ENCODE measurements around the gene PTPRN2. TPM values are rescaled to one million over a fixed set of nuclear protein-coding genes. Genes with fewer than 3 reads are reported as not detected.
"Not testable (repeated sequence)": the region's sequence is repeated elsewhere in the genome, so short reads cannot be mapped to it uniquely, and the experiment has no call there.

Gene PTPRN2
- total RNA-seq, 2 experiments from 2014 or later = 0.46 to 0.51 TPM

DNA sequence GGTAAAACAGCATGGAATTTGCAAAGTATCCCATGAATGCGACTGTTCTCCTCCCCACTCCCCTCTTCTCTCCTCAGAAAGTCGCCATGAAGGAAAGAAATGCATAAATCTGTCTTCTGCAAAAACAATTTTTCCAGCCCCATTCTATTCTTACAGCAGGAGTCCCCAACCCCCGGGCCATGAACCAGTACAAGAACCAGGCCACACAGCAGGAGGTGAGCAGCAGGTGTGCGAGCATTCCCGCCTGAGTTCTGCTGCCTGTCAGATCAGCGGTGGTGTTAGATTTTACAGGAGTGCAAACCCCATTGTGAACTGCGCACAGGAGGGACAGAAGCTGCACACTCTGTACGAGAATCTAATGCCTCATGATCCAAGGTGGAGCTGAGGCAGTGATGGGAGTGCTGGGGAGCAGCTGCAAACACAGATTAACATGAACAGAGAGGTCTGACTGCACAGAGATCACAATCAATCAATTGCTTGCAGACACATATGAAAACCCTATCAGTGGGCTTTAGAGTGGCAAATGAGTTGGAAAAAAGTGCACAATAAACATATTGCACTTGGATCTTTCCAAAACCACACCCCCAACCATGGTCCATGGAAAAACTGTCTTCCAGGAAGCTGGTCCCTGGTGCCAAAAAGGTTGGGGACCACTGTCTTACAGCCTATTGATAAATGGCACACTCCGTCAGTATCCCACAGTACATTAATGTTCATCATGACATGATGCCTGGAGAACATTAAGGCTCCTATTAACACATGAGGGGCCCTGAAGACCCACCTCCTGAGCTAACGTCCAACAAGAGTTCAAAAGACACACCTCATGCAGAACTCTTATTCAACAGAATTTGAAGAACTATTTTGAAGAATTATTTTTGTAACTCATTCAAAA is 205.0 kb downstream of the PTPRN2 start:
- ChIA-PET CTCF (no interaction called here), POLR2A (no interaction called here)
- no peak for ATAC-seq
- intact Hi-C loops (cut with DNase I, micrococcal nuclease) = no loop called here
- Mint-ChIP-seq H3K4me3 (no peak overlapping the region), H3K36me3 (ENCODE audit: low read depth) (no peaks in the 10 kb centered on the region), H3K27me3 (peaks cover 5% of the 10 kb centered on the region), H3K9me3 (ENCODE audit: low read depth) (peaks cover 8% of the 10 kb centered on the region), H3K4me1 (no peaks in the 10 kb centered on the region), H3K27ac (no peak overlapping the region)
- DNase-seq = no peak

GRCh38 chr7:158381956-158382355 is 205.7 kb downstream of the PTPRN2 start:
- ChIA-PET CTCF (no interaction called here), POLR2A (no interaction called here)
- DNase-seq (no peak), ATAC-seq (no peak)
- Mint-ChIP-seq H3K27ac (no peak overlapping the region), H3K4me3 (no peak overlapping the region), H3K9me3 (ENCODE audit: low read depth) (peaks cover 8% of the 10 kb centered on the region), H3K4me1 (peaks cover 3% of the 10 kb centered on the region), H3K27me3 (peaks cover 5% of the 10 kb centered on the region), H3K36me3 (ENCODE audit: low read depth) (no peaks in the 10 kb centered on the region)
- intact Hi-C loops (cut with DNase I, micrococcal nuclease) = no loop called here

GRCh38 chr7:158378978-158379377 is 208.6 kb downstream of the PTPRN2 start:
- no peak overlapping the region for H3K4me3 Mint-ChIP-seq
- peaks cover 8% of the 10 kb centered on the region for H3K9me3 Mint-ChIP-seq (ENCODE audit: low read depth)
- CTCF ChIA-PET = no interaction called here
- POLR2A ChIA-PET = no interaction called here
- DNase-seq (no peak), ATAC-seq (no peak)
- peaks cover 9% of the 10 kb centered on the region for H3K27me3 Mint-ChIP-seq
- intact Hi-C loops (cut with DNase I, micrococcal nuclease) = no loop called here
- no peaks in the 10 kb centered on the region for H3K36me3 Mint-ChIP-seq (ENCODE audit: low read depth)
- H3K4me1 Mint-ChIP-seq = peaks cover 9% of the 10 kb centered on the region
- no peak overlapping the region for H3K27ac Mint-ChIP-seq

DNA sequence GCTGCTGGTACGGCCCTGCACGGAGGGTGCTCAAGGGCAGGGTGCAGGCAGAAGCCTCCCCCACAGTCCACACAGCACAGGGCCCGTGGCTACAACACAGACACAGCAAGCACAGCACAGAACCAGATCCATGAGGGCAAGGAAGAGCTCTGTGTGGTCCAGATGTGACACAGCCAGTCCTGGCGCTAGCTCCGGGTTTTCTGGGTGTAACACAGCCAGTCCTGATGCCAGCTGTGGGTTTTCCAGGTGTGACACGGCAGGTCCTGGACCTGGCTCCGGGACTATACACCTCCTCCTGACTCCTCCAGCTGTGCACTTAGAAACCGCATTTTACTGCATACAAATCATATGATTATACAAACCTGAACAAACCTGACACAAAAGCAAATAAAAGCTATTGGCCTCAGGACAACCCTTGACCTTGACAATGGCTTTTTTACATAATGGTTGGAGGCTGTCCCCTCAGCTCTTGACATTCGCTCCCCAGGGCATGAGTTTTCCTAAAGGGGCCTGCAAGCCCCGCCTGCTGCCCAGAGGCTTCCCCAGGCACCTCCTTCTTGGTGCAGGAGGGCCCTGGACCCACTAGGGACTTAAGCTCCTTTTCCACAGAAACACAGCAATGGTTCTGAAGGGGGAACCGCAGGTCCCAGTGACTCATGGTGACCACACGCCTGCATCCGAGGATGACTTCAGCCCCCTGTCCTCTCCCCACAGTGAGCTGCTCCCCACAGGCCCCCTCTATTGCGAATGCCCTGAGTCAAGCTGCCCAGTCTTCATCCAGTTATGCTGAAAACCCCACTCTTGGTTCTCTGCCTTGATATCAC is 209.6 kb downstream of the PTPRN2 start:
- no peaks in the 10 kb centered on the region for H3K36me3 Mint-ChIP-seq (ENCODE audit: low read depth)
- CTCF ChIA-PET = no interaction called here

DNA sequence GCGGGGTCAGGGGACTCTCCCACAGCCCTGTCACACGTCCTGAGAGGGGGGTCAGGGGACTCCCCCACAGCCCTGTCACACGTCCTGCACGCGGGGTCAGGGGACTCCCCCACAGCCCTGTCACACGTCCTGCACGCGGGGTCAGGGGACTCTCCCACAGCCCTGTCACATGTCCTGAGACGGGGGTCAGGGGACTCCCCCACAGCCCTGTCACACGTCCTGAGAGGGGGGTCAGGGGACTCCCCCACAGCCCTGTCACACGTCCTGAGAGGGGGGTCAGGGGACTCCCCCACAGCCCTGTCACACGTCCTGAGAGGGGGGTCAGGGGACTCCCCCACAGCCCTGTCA is 210.8 kb downstream of the PTPRN2 start:
- POLR2A ChIA-PET; H3K4me3 Mint-ChIP-seq; ATAC-seq; intact Hi-C loops (cut with DNase I, micrococcal nuclease); H3K9me3 Mint-ChIP-seq (ENCODE audit: low read depth); CTCF ChIA-PET; H3K36me3 Mint-ChIP-seq (ENCODE audit: low read depth); H3K27me3 Mint-ChIP-seq; H3K27ac Mint-ChIP-seq; H3K4me1 Mint-ChIP-seq: not testable (repeated sequence)
- peak; percentile 41 for DNase-seq

More for the DNA sequence above, 209.6 kb downstream of the PTPRN2 start:
- no peak overlapping the region for H3K4me3 Mint-ChIP-seq
- H3K27ac Mint-ChIP-seq = no peak overlapping the region
- peaks cover 8% of the 10 kb centered on the region for H3K9me3 Mint-ChIP-seq (ENCODE audit: low read depth)
- peaks cover 9% of the 10 kb centered on the region for H3K27me3 Mint-ChIP-seq
- DNase-seq (no peak), ATAC-seq (no peak)
- intact Hi-C loops (cut with DNase I, micrococcal nuclease) = no loop called here
- H3K4me1 Mint-ChIP-seq = peaks cover 9% of the 10 kb centered on the region
- POLR2A ChIA-PET = interaction anchor here (0.8 kb wide), 1 partner anchor 1503 kb away, joined by 3 read pairs; no protein-coding TSS in a partner anchor

DNA sequence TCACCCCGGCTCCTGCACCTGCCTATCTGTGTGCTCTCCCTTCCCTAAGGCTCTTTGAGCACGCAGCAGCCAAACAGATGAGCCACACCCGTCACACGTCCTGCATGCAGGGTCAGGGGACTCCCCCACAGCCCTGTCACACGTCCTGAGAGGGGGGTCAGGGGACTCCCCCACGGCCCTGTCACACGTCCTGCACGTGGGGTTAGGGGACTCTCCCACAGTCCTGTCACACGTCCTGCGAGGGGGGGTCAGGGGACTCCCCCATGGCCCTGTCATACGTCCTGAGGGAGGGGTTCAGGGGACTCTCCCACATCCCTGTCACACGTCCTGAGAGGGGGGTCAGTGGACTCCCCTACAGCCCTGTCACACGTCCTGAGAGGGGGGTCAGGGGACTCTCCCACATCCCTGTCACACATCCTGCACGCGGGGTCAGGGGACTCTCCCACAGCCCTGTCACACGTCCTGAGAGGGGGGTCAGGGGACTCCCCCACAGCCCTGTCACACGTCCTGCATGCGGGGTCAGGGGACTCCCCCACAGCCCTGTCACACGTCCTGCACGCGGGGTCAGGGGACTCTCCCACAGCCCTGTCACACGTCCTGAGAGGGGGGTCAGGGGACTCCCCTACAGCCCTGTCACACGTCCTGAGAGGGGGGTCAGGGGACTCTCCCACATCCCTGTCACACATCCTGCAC is 211.3 kb downstream of the PTPRN2 start:
- intact Hi-C loops (cut with DNase I, micrococcal nuclease); H3K4me1 Mint-ChIP-seq; CTCF ChIA-PET; POLR2A ChIA-PET; H3K4me3 Mint-ChIP-seq; H3K27me3 Mint-ChIP-seq; H3K9me3 Mint-ChIP-seq (ENCODE audit: low read depth); H3K36me3 Mint-ChIP-seq (ENCODE audit: low read depth): not testable (repeated sequence)
- peak; percentile 64 for DNase-seq
- H3K27ac Mint-ChIP-seq = peak overlapping the region; percentile 47
- ATAC-seq = peak; percentile 80

GRCh38 chr7:158375034-158375433 is 212.6 kb downstream of the PTPRN2 start:
- H3K9me3 Mint-ChIP-seq (ENCODE audit: low read depth) = peaks cover 5% of the 10 kb centered on the region
- peaks cover 6% of the 10 kb centered on the region for H3K27me3 Mint-ChIP-seq
- H3K4me3 Mint-ChIP-seq = no peak overlapping the region
- ATAC-seq (no peak), DNase-seq (no peak)
- peaks cover 9% of the 10 kb centered on the region for H3K4me1 Mint-ChIP-seq
- no peaks in the 10 kb centered on the region for H3K36me3 Mint-ChIP-seq (ENCODE audit: low read depth)
- CTCF ChIA-PET = no interaction called here
- intact Hi-C loops (cut with DNase I, micrococcal nuclease) = no loop called here
- POLR2A ChIA-PET = no interaction called here
- H3K27ac Mint-ChIP-seq = no peak overlapping the region

GRCh38 chr7:158374586-158374985 is 213.0 kb downstream of the PTPRN2 start:
- peaks cover under 1% of the 10 kb centered on the region for H3K9me3 Mint-ChIP-seq (ENCODE audit: low read depth)

DNA sequence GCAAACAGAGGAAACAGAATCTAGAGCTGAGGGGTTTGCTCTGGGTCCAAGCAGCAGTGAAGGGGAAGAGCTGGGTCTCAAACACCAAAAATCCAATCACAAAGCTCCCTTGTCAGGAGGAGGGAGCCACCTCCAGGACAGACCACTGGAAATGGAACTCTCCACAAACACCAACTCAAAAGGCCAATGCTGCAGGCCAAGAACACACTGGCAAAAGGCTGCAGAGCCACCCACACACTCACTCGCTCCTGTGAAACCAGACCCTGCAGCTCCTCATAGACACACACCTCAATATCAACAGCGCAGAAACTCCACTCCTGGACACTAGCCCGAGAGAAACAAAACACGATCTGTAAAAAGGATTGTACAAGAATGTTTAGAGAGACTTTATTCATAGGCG is 213.5 kb downstream of the PTPRN2 start:
- CTCF ChIA-PET = no interaction called here
- DNase-seq (no peak), ATAC-seq (no peak)
- Mint-ChIP-seq H3K27me3 (peaks cover 6% of the 10 kb centered on the region), H3K9me3 (ENCODE audit: low read depth) (no peaks in the 10 kb centered on the region), H3K4me1 (peaks cover 9% of the 10 kb centered on the region), H3K4me3 (no peak overlapping the region), H3K36me3 (ENCODE audit: low read depth) (no peaks in the 10 kb centered on the region), H3K27ac (no peak overlapping the region)
- intact Hi-C loops (cut with DNase I, micrococcal nuclease) = no loop called here
- POLR2A ChIA-PET = no interaction called here

More at GRCh38 chr7:158374586-158374985, 213.0 kb downstream of the PTPRN2 start:
- no peak for DNase-seq
- Mint-ChIP-seq H3K4me1 (peaks cover 9% of the 10 kb centered on the region), H3K27me3 (peaks cover 6% of the 10 kb centered on the region), H3K27ac (no peak overlapping the region), H3K4me3 (no peak overlapping the region), H3K36me3 (ENCODE audit: low read depth) (no peaks in the 10 kb centered on the region)
- CTCF ChIA-PET = no interaction called here
- no peak for ATAC-seq
- POLR2A ChIA-PET = no interaction called here
- intact Hi-C loops (cut with DNase I, micrococcal nuclease) = no loop called here

GRCh38 chr7:158373476-158374133 is 214.0 kb downstream of the PTPRN2 start:
- ATAC-seq (no peak), DNase-seq (no peak)
- no peak overlapping the region for H3K4me3 Mint-ChIP-seq
- H3K9me3 Mint-ChIP-seq (ENCODE audit: low read depth) = no peaks in the 10 kb centered on the region
- H3K4me1 Mint-ChIP-seq = peaks cover 9% of the 10 kb centered on the region
- no peak overlapping the region for H3K27ac Mint-ChIP-seq
- peaks cover 9% of the 10 kb centered on the region for H3K27me3 Mint-ChIP-seq
- ChIA-PET CTCF (no interaction called here), POLR2A (no interaction called here)
- H3K36me3 Mint-ChIP-seq (ENCODE audit: low read depth) = no peaks in the 10 kb centered on the region
- intact Hi-C loops (cut with DNase I, micrococcal nuclease) = no loop called here
